AML-193 (cell line): ENCODE measurements around the gene DRGX.

ENCODE experiments used
- DNase-seq, 2 experiments: peaks; one replicate each; lab custom pipeline; 2025; lab: John Stamatoyannopoulos, UW

The DRGX gene

GRCh38 chr10:49318755-49319154 lies 77.1 kb downstream of the DRGX start:
- DNase-seq, result no peak

GRCh38 chr10:49318028-49318427 lies 77.9 kb downstream of the DRGX start:
- DNase-seq, result no peak

GRCh38 chr10:49314806-49315205 lies 81.1 kb downstream of the DRGX start:
- DNase-seq, result no peak
